Neuron (in vitro differentiated cells): Measurements from ENCODE around the gene ZNF878.
"Not testable (repeated sequence)": the region's sequence is repeated elsewhere in the genome, so short reads cannot be mapped to it uniquely, and the experiment has no call there.

Experiments used
- H2AFZ ChIP-seq: one replicate; pipeline ENCODE4 v1.6.1; 2013; ENCODE audit warnings: low read depth, mild to moderate bottlenecking, inconsistent platforms, low read length, moderate library complexity
- H3K27me3 ChIP-seq: one replicate; pipeline ENCODE4 v1.6.1; 2013; ENCODE audit warnings: low read length; ENCODE audit not compliant: insufficient read depth
- H3K36me3 ChIP-seq: one replicate; pipeline ENCODE4 v1.6.1; 2013; ENCODE audit warnings: low read length; ENCODE audit not compliant: insufficient read depth
- H3K4me1 ChIP-seq: one replicate; pipeline ENCODE4 v1.6.1; 2013; ENCODE audit warnings: low read length; ENCODE audit not compliant: insufficient read depth
- H3K4me3 ChIP-seq: 2 replicates; pipeline ENCODE4 v1.5.1; 2013; ENCODE audit warnings: mild to moderate bottlenecking, low read length, moderate library complexity
- H3K9me3 ChIP-seq: one replicate; pipeline ENCODE4 v1.6.1; 2013; ENCODE audit warnings: low read length

Gene ZNF878

DNA sequence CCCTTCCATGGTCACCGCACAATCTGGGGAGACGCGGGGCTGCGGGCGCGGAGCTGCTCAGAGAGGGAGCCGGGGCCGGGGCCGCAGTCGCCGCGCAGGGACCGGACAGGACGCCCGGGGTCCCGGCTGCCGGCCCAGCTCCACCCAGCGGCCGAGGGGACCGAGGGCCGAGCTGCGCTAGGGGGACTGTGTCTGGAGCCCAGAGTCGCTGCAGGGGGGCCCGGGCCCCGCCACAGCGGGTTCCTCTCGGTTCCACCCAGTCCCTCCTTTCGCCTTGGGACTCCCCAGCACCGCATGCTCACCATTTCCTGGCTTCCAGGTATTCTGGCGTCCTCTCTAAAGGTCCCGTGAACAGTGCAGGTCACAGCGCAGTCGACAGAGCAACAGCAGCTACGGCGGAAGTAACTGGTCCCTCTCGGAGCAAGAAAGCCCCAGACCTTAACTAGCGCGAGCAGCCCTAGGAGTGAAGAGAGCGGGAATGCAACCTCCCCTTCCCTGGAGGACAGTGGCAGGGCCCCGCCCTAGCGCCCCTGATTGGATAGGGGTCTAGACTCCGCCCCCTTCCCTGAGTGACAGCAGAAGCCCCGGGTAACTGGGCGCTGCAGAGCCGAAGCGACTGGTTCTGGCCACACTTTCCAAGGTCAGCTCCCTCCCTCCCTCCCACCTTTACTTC is at the start of gene ZNF878:
Gene ZNF878, minus strand, starts transcription at position 465 of the 673 bp plus-strand sequence. Its CDS starts 160 bp downstream, at position 305.
- H3K4me3 ChIP-seq, result peak within 1 kb of the TSS; percentile 80
- H3K36me3 ChIP-seq, result no peaks in the 10 kb centered on the region
- H3K9me3 ChIP-seq, result peaks cover 15% of the 10 kb centered on the region
- peaks cover 4% of the 10 kb centered on the region for H3K4me1 ChIP-seq
- no peaks in the 10 kb centered on the region for H3K27me3 ChIP-seq
- peak within 1 kb of the TSS; percentile 44 for H2AFZ ChIP-seq

DNA sequence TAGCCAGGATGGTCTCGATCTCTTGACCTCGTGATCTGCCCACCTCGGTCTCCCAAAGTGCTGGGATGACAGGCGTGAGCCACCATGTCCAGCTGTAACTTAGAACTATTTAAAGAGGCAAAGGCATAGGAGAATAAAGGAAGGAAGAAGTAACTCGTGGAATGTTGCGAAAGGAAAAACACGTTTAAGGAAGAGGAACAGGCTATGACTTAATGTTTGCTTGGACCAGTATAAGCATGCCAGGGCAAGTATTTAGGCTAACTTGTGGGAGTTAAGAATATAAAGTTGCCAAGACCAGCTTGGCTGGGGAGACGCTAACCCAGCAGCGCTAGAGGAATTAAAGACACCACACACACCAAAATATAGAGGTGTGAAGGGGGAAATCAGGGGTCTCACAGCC is 45.3 kb upstream of the ZNF878 start:
- Histone ChIP-seq H3K4me3 (no peak overlapping the region), H3K36me3 (peaks cover 28% of the 10 kb centered on the region), H3K9me3 (peaks cover 33% of the 10 kb centered on the region)

DNA sequence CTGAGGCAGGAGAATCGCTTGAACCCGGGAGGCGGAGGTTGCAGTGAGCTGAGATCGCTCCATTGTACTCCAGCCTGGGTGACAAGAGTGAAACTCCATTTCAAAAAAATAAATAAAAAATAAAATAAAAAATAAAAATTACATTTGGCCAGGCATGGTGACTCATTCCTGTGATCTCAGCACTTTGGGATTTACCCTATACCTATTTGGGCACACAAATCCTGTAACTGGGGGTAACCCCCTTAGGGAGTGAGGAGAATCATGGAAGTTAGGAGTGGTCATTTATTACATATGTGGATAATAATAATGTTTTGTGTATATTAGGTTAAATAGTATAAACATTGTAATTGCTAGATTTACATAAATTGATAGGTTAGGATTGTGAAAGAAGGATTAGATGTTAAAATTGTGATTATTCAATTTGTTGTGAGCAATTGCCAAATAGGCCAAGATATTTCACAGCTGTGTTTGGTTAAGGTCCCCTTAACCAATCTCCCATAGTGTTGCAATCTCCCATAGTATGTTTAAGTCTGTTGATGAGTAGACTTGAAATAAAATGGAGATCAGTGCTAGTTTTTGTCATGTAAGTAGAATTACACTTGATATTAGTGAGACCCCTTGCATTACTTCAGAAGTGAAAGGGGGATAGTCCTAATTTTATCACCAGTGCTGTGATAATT is 42.5 kb upstream of the ZNF878 start:
- Histone ChIP-seq H3K4me1 (no peaks in the 10 kb centered on the region), H3K4me3 (no peak overlapping the region), H3K9me3 (peaks cover 28% of the 10 kb centered on the region), H3K36me3 (peaks cover 30% of the 10 kb centered on the region), H2AFZ (no peak overlapping the region), H3K27me3 (no peaks in the 10 kb centered on the region)

More for the DNA sequence above, 45.3 kb upstream of the ZNF878 start:
- Histone ChIP-seq H3K27me3 (no peaks in the 10 kb centered on the region), H2AFZ (no peak overlapping the region), H3K4me1 (no peaks in the 10 kb centered on the region)

- H3K36me3 ChIP-seq, result peaks cover 30% of the 10 kb centered on the region
- H3K9me3 ChIP-seq, result peaks cover 29% of the 10 kb centered on the region
- no peak overlapping the region for H3K4me3 ChIP-seq
- H2AFZ ChIP-seq, result no peak overlapping the region
- no peaks in the 10 kb centered on the region for H3K4me1 ChIP-seq
- H3K27me3 ChIP-seq, result no peaks in the 10 kb centered on the region
Observed at GRCh38 chr19:12093777-12094176, 41.0 kb upstream of the ZNF878 start.

DNA sequence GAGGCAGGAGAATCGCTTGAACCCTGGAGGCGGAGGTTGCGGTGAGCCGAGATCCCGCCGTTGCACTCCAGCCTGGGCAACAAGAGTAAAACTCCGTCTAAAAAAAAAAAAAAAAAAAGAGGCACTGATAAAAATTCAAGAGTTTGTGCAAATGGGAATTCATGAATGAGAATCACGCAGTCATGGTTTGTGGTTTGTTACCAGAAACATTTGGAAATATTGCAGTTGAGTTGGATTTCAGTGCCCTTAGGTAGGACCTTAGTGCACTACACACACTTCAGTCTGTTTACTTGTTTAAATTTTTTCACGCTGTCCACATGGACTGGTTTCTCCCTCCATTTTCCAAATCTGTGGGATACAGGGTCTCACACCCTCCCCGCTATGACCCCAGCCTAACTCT is 40.2 kb upstream of the ZNF878 start:
- H3K36me3 ChIP-seq, result peaks cover 27% of the 10 kb centered on the region
- no peaks in the 10 kb centered on the region for H3K27me3 ChIP-seq
- no peak overlapping the region for H2AFZ ChIP-seq
- peak overlapping the region; percentile 98 for H3K4me3 ChIP-seq
- peaks cover 27% of the 10 kb centered on the region for H3K9me3 ChIP-seq
- no peaks in the 10 kb centered on the region for H3K4me1 ChIP-seq

- Histone ChIP-seq H3K9me3 (peaks cover 29% of the 10 kb centered on the region), H3K36me3 (peaks cover 26% of the 10 kb centered on the region), H3K4me1 (no peaks in the 10 kb centered on the region), H3K4me3 (peak overlapping the region; percentile 98), H3K27me3 (no peaks in the 10 kb centered on the region), H2AFZ (peak overlapping the region; percentile 72)
Observed at GRCh38 chr19:12092065-12092867, 39.5 kb upstream of the ZNF878 start.

DNA sequence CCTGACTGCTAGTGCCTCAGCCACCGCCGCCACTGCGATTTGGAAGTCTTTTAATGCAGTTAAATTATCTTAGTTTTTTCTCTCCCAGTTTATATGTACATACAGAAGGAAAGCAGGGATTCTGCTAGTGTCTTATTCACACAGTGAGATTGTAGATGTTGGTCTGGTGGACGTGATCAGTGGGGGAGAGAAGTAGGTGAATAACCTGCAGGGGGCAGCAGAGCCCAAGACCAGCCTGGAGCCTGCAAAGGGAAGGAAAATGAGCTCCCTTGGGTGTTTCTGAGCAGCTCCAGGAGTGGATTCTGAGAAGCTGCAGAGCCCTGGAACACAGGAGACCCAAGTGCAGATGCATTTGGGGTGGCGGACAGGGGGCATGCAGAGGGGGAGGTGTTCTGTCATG is 38.0 kb upstream of the ZNF878 start:
- Histone ChIP-seq H3K27me3 (no peaks in the 10 kb centered on the region), H3K36me3 (peaks cover 18% of the 10 kb centered on the region), H3K4me1 (no peaks in the 10 kb centered on the region), H2AFZ (no peak overlapping the region), H3K4me3 (no peak overlapping the region), H3K9me3 (peaks cover 31% of the 10 kb centered on the region)

DNA sequence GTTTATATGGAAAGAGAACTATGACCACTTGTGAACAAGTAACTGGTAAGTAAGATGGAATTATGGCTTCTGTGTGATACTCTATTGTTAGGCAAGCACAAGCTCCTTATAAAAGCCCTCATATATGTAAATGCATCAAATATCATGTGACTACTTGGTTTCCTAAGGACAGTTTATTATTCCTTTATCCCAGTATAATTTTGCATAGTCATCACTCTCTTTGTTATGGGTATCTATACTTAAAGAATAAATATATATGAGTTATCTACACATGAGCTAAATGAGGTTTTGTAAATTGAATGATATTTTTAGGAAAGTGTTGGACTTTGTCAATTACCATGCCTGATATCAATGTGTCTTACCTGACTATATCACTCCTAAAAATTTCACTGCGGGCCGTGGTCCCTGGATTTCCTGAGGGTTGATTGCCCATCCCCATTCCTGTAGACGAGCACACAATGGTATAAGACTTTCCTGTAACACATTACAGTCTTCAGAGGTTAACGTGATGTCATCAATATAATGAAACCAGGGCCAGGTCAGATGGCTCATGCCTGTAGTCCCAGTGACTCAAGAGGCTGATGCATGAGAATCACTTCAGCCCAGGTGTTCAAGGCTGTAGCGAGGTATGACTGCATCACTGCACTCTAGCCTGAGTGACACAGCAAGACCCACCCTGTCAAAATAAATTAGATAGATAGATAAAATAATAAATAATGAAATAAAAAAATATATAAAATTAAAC is 32.5 kb upstream of the ZNF878 start:
- H3K9me3 ChIP-seq, result peaks cover 34% of the 10 kb centered on the region
- peaks cover 23% of the 10 kb centered on the region for H3K36me3 ChIP-seq
- H2AFZ ChIP-seq, result no peak overlapping the region
- H3K27me3 ChIP-seq, result no peaks in the 10 kb centered on the region
- no peak overlapping the region for H3K4me3 ChIP-seq
- no peaks in the 10 kb centered on the region for H3K4me1 ChIP-seq

GRCh38 chr19:12083336-12083735 is 30.6 kb upstream of the ZNF878 start:
- not testable (repeated sequence) for H3K27me3 ChIP-seq, H3K4me3 ChIP-seq, H3K4me1 ChIP-seq, H2AFZ ChIP-seq
- Histone ChIP-seq H3K9me3 (peaks cover 47% of the 10 kb centered on the region), H3K36me3 (peaks cover 35% of the 10 kb centered on the region)

DNA sequence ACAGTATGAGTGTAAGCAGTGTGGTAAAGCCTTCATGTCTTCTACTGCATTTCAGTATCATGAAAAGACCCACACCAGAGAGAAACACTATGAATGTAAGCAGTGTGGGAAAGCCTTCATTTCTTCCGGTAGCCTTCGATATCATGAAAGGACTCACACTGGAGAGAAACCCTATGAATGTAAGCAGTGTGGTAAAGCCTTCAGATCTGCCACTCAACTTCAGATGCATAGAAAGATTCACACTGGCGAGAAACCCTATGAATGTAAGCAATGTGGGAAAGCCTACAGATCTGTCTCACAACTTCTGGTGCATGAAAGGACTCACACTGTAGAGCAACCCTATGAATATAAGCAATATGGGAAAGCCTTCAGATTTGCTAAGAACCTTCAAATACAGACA is 24.6 kb upstream of the ZNF878 start:
- peaks cover 80% of the 10 kb centered on the region for H3K9me3 ChIP-seq
- no peaks in the 10 kb centered on the region for H3K27me3 ChIP-seq
- no peak overlapping the region for H2AFZ ChIP-seq
- H3K36me3 ChIP-seq, result peaks cover 80% of the 10 kb centered on the region
- H3K4me1 ChIP-seq, result no peaks in the 10 kb centered on the region
- no peak overlapping the region for H3K4me3 ChIP-seq

DNA sequence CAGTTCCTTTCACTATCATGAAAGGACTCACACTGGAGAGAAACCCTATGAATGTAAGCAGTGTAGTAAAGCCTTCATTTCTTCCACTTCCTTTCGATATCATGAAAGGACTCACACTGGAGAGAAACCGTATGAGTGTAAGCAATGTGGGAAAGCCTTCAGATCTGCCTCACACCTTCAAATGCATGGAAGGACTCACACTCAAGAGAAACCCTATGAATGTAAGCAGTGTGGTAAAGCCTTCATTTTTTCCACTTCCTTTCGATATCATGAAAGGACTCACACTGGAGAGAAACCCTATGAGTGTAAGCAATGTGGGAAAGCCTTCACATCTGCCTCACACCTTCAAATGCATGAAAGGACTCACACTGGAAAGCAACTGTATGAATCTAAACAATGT is 23.6 kb upstream of the ZNF878 start:
- H3K4me3 ChIP-seq, H3K4me1 ChIP-seq, H3K27me3 ChIP-seq, H2AFZ ChIP-seq: not testable (repeated sequence)
- Histone ChIP-seq H3K36me3 (peaks cover 78% of the 10 kb centered on the region), H3K9me3 (peaks cover 88% of the 10 kb centered on the region)

- Histone ChIP-seq H3K4me3 (no peak overlapping the region), H2AFZ (no peak overlapping the region), H3K9me3 (peaks cover 89% of the 10 kb centered on the region), H3K36me3 (peaks cover 78% of the 10 kb centered on the region), H3K27me3 (no peaks in the 10 kb centered on the region), H3K4me1 (no peaks in the 10 kb centered on the region)
Observed at GRCh38 chr19:12075538-12076139, 22.9 kb upstream of the ZNF878 start.
